SU-DHL-6 (cell line): ENCODE data around the gene COMMD3.

ENCODE experiments used
- H2AFZ ChIP-seq: fragments of 200-600 bp; sonication (generic); 2 replicates; pipeline ENCODE4 v1.6.1; 2014; ENCODE audit warnings: low read depth, mild to moderate bottlenecking, moderate library complexity, mixed read lengths, antibody characterized with exemption, low read length; ENCODE audit not compliant: severe bottlenecking
- H3F3A ChIP-seq: fragments of 200-600 bp; shearing (Covaris generic); 2 replicates; pipeline ENCODE4 v1.6.0; 2016; ENCODE audit warnings: antibody characterized with exemption, mild to moderate bottlenecking; ENCODE audit not compliant: insufficient read depth
- H3K27ac ChIP-seq: fragments of 200-600 bp; sonication (generic); 2 replicates; pipeline ENCODE4 v1.5.1; 2016; ENCODE audit warnings: low read depth, mild to moderate bottlenecking, low read length, moderate library complexity, mixed read lengths
- H3K27me3 ChIP-seq: fragments of 200-600 bp; sonication (generic), shearing (Covaris generic); 2 replicates; pipeline ENCODE4 v1.6.0; 2014; ENCODE audit warnings: mild to moderate bottlenecking, low read length
- H3K36me3 ChIP-seq: fragments of 200-600 bp; sonication (generic); 2 replicates; pipeline ENCODE4 v1.6.1; 2014; ENCODE audit warnings: mild to moderate bottlenecking, low read length, mixed read lengths
- H3K4me2 ChIP-seq: fragments of 300-600, 200-600 bp; shearing (Covaris generic), sonication (generic); 2 replicates; pipeline ENCODE4 v1.6.0; 2014; ENCODE audit warnings: low read length, low read depth, mild to moderate bottlenecking; ENCODE audit not compliant: poor library complexity, severe bottlenecking
- H3K4me3 ChIP-seq: fragments of 200-600 bp; sonication (generic); 2 replicates; pipeline ENCODE4 v1.5.1; 2014; ENCODE audit warnings: antibody characterized with exemption, low read length, mild to moderate bottlenecking, mixed read lengths; ENCODE audit not compliant: insufficient read depth, poor library complexity, severe bottlenecking
- H3K79me2 ChIP-seq: fragments of 200-600 bp; sonication (generic); 2 replicates; pipeline ENCODE4 v1.6.1; 2014; ENCODE audit warnings: mild to moderate bottlenecking, low read length, moderate library complexity; ENCODE audit not compliant: insufficient read depth
- H3K9ac ChIP-seq: fragments of 200-600 bp; sonication (generic); 2 replicates; pipeline ENCODE4 v1.7.0; 2014; ENCODE audit warnings: mild to moderate bottlenecking, low read length
- H3K9me2 ChIP-seq: fragments of 200-600 bp; sonication (generic); replicated peaks from 2 replicates; pipeline ENCODE4 v1.6.1; 2014; ENCODE audit warnings: low read length; ENCODE audit not compliant: insufficient read depth
- H3K9me3 ChIP-seq: fragments of 200-600 bp; sonication (generic); 2 replicates; pipeline ENCODE4 v1.6.1; 2014; ENCODE audit warnings: low read length, mixed read lengths; ENCODE audit not compliant: insufficient read depth
- H4K20me1 ChIP-seq: fragments of 200-600 bp; sonication (generic); 2 replicates; pipeline ENCODE4 v1.6.1; 2014; ENCODE audit warnings: low read depth, mild to moderate bottlenecking, antibody characterized with exemption, low read length, moderate library complexity, mixed read lengths
- CTCF ChIP-seq: fragments of 200-600 bp; sonication (generic); IDR thresholded peaks from one replicate; pipeline ENCODE4 v1.5.1; 2017; ENCODE audit warnings: antibody characterized with exemption, mild to moderate bottlenecking, low read length, moderate library complexity; ENCODE audit not compliant: insufficient read depth, poor library complexity, severe bottlenecking
- EZH2phosphoT487 ChIP-seq: fragments of 200-600 bp; sonication (generic), shearing (Covaris generic); conservative IDR thresholded peaks from 2 replicates; pipeline ENCODE4 v1.6.1; 2018; ENCODE audit warnings: mild to moderate bottlenecking, antibody characterized with exemption, low read length, moderate library complexity, mixed read lengths

COMMD3 gene

GRCh38 chr10:22345301-22346095, 29.3 kb downstream of the COMMD3 start, which contains the start of gene SPAG6:
TSS of gene SPAG6 (plus strand) at chr10:22345496. CDS start at chr10:22345612, 116 bp downstream.
- H3K4me2 ChIP-seq, result no peak within 1 kb of the TSS
- H3K36me3 ChIP-seq, result no peaks in the 10 kb centered on the region
- no peaks in the 10 kb centered on the region for H3K27me3 ChIP-seq
- H3K4me3 ChIP-seq, result no peak within 1 kb of the TSS
- H3K9me2 ChIP-seq, result no peaks in the 10 kb centered on the region
- H3K9me3 ChIP-seq, result no peaks in the 10 kb centered on the region
- no peaks in the 10 kb centered on the region for H4K20me1 ChIP-seq
- H3F3A ChIP-seq, result peaks cover 3% of the 10 kb centered on the region; the same call in 1 of the 2 replicates
- TF ChIP-seq EZH2phosphoT487 (no peak), CTCF (no peak)
- no peak within 1 kb of the TSS for H3K27ac ChIP-seq
- H2AFZ ChIP-seq, result no peak within 1 kb of the TSS
- H3K9ac ChIP-seq, result no peak within 1 kb of the TSS
- no peaks in the 10 kb centered on the region for H3K79me2 ChIP-seq

- no peaks in the 10 kb centered on the region for H3K79me2 ChIP-seq
- H3K9me2 ChIP-seq, result no peaks in the 10 kb centered on the region
- H2AFZ ChIP-seq, result no peak overlapping the region
- no peaks in the 10 kb centered on the region for H3K9me3 ChIP-seq
- no peaks in the 10 kb centered on the region for H3K27me3 ChIP-seq
- peaks cover 3% of the 10 kb centered on the region; the same call in 1 of the 2 replicates for H3F3A ChIP-seq
- no peak overlapping the region for H3K27ac ChIP-seq
- no peaks in the 10 kb centered on the region for H3K36me3 ChIP-seq
- no peaks in the 10 kb centered on the region for H4K20me1 ChIP-seq
- H3K9ac ChIP-seq, result no peak overlapping the region
- H3K4me3 ChIP-seq, result no peak overlapping the region
- H3K4me2 ChIP-seq, result no peak overlapping the region
- TF ChIP-seq EZH2phosphoT487, result no peak
- no peak for TF ChIP-seq CTCF
Measured at GRCh38 chr10:22346096-22346661, 30.0 kb downstream of the COMMD3 start.

GRCh38 chr10:22349755-22350154, 33.6 kb downstream of the COMMD3 start:
- Histone ChIP-seq H2AFZ (no peak overlapping the region), H3F3A (no peaks in the 10 kb centered on the region), H3K4me2 (no peak overlapping the region), H3K4me3 (no peak overlapping the region), H4K20me1 (no peaks in the 10 kb centered on the region), H3K36me3 (no peaks in the 10 kb centered on the region), H3K79me2 (no peaks in the 10 kb centered on the region), H3K9me3 (no peaks in the 10 kb centered on the region), H3K27ac (no peak overlapping the region), H3K9ac (no peak overlapping the region), H3K27me3 (no peaks in the 10 kb centered on the region), H3K9me2 (no peaks in the 10 kb centered on the region)
- TF ChIP-seq CTCF, result no peak
- no peak for TF ChIP-seq EZH2phosphoT487
